Measurements from ENCODE around the gene RIN2.

Gene RIN2

DNA sequence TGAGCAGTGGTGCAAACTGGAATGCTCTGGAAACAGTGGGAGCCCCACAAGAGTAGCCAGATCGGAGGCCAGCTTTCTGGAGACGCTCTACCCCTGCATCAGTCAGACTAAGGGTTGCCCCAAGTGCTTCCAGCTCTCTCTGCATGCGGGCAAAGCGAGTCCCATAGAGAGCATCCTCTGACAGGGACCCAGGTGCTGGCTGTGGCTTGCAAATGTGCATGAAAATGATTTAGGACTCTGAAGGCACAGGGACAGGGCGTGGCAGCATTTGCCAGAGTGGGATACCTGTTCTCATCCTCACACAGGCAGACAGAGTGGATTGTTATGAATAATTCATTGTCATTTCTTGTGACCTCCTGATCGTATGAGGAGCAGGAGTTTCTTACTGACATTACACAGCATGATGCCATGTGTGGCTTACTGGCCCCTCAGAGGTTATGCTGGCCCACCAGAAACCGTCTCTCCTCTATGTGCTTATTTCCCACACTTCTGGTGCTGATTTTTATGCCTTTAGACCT lies 10.3 kb downstream of the RIN2 start:
- no peak for DNase-seq

DNA sequence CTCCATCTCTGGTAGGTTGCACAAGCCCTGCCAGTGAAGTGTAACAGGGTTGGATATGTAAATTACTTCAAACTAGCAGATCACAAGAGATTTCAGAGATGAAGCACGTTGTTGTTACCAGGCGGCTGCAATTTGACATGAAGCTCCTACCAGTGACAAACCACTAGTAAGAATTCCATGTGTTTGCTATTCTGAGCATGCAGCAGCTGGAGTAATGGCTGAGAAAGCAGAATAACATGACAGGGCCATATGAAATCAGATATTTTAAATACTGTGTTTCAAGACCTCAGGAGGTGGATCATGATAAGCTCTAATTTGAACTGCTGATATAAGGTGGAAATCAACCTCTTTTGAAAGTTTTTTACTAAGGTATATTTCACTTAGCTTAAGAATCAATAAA lies 11.4 kb downstream of the RIN2 start:
- DNase-seq: no peak

DNA sequence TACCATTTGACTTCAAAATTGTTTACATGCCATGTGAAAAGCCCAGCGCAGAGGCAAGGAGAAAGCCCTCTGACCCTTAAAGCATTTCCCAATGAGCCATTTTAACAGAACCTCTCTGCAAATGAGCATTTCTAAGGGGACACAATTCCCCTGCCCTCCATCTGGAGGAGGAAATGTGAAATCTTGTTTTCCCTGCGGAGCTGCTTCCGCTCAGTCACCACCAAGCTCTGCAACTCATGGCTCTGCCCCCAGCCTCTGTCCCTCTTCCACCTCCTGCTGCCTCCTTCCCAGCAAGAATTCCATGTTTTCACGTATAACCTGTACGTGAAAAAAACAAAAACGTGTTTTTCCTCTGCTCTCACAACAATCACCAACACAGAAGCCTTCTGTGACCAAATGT lies 12.3 kb downstream of the RIN2 start:
- no peak for DNase-seq

DNA sequence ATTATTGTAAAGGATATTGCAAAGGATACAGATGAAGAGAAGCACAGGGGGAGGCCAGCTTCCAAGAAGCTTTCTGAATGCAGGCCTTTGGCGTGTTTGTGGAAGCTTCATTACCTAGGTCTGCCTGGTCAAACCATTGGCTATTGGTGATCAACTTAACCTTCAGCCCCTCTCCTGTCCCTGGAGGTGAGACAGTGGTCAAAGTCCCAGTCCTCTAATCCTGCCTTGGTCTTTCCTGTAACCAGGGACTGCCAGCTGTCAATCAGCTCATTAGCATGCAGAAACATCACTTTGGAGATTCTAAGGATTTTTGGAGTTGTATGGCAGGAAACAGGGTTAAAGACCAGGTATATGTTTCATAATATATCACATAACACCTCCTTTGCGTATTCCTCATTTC lies 13.0 kb downstream of the RIN2 start:
- no peak for DNase-seq

DNA sequence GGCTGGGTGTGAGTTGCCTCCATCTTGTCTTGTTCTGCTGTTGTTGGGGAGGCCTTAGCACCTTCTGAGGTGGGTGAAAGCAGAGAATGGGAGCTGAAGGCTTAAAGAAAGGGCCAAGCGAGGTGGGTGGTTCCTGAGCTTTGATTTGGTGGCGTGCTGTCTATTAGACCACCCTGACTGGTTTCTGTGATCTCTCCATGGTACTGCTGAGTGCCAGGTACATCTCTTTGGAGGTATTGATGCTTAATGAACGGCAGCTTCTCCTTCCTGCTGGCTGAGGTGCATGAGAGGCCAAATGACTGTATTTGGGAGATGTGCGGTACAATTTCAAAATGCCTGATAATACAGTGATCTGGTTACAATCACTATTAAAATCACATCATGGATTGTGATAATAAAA lies 15.4 kb downstream of the RIN2 start:
- no peak for DNase-seq

DNA sequence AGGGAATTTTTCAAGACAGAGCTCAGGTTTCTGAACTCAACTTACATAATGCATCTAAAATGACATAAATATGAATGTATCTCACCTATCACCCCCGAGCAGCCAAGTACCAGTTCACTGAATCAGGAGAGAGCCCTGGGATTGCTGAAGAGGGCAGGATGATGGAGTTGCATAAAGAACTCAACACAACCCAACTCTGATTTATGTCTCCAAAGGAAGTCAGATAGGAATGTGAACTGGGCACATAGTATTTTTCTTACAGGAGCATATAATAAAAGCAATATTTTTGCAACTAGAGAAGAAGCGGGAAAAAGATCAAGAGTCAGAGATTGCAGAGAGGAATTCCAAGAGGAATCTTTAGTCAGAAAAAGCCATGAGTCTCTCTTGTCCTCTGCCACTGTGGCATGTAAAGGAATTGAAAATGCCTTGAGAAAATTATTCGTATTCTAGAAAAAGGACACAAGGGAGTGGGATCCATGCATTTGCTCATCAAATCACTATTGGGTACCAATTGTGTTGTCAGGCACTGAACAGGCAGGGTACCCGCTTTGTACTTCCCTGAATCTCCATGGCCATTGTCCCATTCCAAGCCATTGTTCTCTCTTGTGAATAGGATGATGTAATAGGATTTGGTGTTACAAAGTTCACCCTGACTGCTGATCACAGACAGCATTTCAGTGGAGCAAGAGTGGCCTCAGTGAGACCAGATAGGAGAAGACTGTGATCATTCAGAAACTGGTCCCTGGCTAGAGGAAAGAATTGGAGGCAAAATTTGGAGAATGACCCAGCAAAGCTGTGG lies 16.3 kb downstream of the RIN2 start:
- no peak for DNase-seq

DNA sequence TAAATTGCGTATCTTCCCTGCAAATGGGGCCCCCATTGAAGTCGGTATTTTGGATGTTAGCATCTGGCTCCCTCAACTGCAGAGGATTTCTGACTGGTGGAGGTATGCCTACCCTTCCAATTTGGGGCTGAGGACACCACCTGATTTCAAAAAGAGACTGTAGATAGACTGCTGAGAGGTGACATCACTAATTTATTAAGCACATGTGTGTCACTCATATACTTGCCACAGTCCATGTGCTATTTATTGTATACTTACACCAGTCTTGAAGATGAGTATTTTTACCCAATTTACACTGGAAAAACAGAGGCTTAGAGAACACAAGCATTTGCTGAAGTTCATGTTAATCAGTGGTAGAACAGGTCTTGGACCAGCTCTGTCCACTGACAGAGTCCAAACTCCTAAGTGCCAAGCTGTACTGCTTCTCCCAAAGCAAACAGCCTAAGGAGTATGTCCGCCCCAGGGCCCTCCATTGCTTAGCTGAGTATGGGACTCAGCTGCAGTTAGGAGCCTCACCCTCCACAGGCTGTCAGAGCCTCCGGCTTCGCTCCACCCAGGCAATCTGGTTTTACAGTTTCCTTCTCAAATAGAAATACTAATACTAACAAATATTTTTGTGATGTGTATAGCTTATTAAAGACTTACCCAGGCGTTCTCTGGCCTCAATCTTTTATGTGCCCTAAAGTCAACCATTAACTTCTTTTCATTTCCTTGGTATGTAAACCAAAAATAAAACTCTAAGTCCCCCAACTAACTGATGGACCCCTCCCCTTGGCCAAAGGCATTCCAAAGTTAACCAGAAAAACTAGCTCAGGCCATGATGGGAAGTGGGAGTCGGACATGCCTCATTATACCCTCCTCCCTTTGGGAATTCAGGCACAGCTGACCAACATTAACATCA lies 17.5 kb downstream of the RIN2 start:
- no peak for DNase-seq

DNA sequence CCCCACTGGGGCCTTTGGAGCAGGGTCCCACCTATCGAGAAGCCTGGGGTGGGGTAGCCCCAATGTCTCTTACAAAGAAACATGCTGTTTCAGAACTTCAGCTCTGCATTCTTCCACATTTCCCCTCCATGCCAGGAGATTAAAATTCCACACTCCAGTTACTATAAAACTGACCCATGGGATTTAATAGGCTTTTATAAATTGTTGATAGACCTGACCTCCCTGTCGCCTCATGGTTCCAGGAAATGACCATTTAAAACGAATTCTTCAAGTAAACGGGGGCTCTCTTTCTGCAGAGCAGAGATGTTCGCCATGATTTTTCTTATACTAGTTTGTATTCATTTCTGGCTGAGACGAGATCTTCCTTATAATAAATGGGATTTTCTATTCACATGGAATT lies 19.3 kb downstream of the RIN2 start:
- no peak for DNase-seq

DNA sequence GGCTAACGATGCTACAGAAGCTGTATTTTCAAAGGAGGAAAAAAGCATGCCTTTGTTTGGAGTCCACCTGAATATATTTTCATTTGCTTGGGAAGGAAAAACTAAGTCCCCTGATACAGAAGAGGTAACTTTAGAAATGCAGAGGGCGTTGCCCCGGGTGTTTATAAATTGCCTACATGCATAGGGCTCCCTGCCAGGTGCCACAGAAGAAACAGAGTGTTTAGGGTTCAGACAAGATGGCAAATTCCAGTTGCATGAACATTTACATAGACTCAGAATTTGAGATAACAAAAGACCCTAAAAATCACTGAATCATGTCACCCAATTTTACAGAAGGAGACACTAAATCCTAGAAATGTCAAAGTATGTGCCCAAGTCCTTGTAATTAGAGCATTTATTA lies 19.9 kb downstream of the RIN2 start:
- no peak for DNase-seq

DNA sequence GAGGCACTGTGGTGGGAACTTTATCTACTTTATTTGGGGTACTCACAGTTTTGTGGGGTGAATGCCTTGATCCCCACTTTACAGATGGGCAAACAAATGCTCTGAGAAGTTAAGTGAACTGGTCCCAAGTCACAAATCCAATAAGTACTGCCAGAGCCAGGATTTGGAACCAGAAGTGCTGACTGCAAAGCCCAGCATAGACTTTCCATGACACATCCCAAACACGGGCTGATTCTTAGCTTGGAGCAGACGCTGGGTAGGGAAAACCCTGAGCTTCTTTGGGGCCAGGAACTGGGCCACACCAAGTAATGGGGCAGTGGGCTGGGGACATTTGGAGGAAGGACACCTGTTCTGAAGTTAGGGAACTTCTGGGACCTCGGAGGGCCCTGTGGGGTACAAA lies 20.3 kb downstream of the RIN2 start:
- no peak for DNase-seq

DNA sequence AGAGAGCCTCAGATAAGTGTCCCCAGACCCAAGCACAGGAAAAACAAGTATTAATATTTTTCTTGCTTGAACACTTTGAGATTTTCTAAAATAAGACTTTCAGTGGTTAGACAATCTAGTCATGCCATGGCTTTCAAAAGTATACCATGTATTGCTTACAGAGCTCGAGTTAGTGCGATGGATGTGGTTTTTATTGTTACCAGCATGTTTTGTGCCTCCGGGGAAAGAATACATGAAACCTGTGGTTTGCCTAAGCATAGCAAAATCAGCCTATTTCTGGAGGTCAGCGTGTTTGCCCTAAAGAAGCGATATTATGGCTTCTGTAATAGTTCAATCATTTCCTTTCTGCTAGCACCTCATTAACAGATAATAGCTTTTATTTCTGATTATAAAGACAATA lies 21.6 kb downstream of the RIN2 start:
- DNase-seq: no peak

DNA sequence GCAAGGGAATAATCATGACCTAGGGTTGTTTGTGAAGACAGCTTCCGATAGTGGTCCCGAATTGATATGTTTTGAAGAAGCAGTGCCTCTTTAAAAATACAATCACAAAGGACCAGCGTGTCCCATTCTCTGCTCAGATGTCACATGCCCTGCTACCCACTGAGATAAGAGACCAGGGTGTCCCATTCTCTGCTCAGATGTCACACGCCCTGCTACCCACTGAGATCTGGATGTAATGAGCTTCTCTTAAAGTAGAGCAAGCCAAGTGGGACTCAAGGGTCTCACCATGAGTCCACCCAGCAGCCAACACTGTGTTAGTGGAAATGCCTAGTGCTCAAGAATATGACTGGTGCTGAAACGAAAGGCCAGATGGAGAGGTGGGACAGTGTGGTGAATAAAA lies 22.2 kb downstream of the RIN2 start:
- no peak for DNase-seq

DNA sequence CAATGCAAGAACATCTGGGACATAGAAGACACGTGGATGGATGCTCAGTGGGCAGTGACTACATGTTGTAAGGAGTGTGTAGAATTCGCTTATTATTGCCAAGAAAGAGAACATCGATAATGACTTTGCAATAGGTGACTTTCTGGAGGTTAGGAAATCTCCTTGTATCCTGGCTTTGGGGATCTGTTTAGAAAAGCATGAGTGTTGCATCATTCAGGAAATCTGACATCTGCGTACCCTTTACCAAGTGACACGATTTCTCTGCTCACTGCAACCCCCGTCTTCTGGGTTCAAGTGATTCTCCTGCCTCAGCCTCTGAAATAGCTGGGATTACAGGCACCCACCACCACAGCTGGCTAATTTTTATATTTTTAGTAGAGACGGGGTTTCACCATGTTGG lies 23.2 kb downstream of the RIN2 start:
- no peak for DNase-seq

DNA sequence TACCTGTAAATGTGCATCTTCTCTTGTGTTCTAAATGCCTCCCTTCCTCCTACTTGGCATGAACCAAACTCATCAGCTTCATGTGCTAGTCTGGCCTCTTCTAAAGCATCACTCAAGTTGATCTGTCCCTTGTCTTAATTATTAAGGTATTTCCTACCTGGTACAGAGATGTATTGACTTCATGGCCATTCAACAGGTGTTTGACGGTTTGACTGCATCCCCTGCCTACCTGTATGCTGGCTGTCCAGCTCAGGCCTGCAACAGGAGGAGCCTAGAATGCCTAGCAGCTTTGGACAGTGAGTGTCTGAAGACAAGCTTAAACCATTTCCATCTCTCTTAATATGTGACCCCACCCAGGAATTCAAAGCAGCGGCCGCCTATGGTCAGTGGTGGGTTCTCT lies 24.6 kb downstream of the RIN2 start:
- no peak for DNase-seq

DNA sequence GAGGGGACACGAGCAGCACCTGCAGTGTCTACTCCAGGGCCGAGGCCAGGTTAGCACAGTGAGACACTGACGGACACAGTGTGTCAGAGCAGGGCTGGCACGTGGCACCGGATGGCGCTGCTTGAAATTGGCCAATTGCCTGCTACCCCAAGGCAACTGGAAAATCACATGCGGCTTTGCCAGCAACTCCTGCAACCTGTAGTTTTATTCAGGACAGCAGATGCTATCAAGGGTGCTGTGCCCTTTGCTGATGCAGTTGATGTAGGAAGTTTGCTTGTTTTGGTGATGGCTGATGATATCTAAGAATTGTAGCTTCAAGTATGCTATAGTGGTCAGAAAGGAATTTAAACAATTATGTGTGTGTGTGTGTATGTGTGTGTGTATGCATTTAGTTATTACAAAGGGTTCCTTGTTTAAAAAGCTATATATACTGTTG lies 25.9 kb downstream of the RIN2 start:
- no peak for DNase-seq

DNA sequence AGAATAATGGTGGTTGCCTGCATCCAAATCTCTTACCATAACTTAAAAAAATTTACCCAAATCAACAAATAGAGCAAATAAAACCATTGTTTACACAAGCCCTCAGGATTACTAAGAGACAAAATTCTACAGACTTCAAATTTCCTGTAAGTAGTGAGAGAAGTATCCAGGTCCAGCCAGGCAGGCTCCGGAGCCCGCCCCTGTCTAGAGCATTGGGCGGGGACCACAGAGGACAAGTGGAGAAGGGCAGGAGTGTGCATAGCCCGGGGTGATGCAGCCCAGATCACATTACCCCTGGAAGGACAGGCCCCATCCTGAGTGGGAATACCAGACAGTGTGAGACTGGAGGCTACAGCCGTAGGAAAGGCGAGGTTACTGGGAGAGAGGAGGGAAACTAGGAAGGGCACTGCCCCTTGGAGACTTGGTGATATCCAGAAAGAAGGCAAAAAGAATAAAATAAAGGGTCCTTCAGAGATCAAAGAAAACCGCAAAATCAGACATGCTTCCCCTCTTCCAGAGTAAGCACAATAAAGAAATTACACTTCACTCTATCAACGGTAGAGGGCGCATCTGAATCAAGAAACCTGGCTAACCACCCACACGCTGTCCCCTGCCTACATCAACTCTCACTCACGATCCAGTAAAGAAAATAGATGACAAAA lies 26.6 kb downstream of the RIN2 start:
- peak; percentile 84 for DNase-seq

DNA sequence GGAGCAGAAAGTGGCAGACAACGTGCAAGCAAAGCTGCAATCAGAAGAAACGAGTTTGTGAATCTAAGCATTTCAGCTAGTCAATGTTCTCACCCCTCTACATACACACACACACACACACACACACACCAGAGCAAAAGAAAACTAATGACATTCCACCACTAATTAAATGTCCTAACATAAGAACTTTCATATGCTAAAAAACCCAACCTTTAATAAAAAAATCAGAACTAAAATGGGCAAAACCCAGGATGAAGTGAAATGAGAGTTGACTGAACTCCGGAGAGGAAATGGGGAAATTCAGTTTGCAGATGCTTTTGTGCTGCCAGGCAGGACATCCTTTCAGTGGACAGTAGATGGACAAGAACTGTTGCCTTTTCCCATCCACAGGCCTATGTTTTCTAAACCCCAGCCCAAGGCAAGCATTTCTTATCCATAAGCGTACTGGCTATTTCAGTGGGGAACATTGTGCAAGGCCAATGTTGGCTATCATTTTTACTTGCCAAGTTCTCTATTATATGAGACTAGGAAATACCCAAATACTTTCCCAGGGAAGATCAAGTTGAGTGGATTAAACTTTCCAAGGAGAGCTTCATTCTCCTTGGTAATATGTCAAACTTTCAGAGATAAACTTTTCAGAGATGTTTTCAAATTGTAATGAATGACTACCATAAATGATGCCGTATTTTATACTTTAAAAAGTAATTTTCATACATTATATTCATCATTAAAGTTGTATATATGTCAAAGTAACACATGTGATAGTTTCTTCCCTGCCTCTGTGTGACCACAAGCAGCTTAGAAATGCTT lies 27.3 kb downstream of the RIN2 start:
- DNase-seq: peak; percentile 42

DNA sequence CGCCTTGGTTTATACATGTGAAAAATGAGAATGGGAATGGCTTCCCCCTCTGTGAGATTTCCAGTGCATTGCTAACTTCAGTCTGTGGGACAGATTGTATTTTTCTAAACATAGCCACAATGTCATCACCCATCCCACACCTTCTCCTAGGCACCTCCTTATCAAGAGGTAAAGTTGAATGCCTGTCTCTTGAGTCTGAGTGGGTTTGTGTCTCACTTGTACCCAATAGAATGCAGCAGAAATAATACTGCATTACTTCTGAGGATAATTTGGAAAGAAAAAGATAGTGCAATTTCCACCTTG lies 27.9 kb downstream of the RIN2 start:
- no peak for DNase-seq

DNA sequence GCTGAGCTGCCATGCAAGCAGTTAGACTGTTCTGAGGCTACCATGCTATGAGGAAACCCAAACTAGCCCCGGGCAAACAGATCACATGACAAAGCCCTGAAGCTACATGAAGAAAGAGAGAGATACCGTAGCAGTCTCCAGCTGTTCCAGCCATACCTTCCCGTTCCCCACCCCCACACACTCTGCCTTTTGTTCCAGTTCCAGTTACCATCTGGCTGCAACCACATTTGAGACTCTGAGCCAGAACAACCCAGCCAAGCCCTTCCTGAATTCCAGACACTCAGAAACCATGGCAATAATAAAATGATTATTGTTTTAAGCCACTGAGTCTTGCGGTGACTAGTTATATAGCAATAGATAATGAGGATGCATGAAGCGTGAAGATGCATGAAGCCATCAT lies 28.3 kb downstream of the RIN2 start:
- peak; percentile 31 for DNase-seq

DNA sequence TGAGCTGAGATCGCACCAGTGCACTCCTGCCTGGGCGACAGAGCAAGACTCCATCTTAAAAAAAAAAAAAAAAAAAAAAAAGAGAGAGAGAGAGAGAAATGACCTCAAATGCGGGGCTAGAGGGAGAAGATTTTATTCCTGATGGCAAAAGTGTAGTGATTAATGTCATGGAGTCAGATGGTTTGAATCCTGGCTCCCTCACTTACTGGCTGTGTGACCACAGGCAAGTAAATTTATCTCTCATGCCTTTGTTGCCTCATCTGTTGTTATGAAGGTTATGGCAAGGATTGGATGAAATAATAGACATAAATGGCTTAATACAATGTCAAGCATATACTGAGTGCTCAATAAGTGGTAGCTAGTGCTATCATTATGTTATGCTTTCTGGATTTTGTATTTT lies 29.3 kb downstream of the RIN2 start:
- DNase-seq: no peak

DNA sequence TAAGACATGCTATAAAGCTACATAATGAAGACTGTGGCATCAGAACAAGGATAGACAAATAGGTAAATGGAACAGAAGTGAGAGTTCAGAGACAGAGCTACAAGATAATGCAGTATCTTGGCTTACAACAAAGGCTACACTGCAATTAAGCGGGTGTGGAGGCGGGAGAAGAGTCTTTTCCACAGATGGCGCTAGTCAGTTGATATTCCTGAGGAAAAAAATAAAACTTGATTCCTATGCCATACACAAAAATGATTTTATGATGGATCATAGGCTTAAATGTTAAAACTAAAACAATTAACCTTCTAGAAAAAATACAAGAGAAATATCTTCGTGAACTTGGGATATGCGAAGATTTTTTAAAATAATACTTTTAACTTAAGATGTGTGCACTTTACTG lies 31.0 kb downstream of the RIN2 start:
- DNase-seq: no peak

DNA sequence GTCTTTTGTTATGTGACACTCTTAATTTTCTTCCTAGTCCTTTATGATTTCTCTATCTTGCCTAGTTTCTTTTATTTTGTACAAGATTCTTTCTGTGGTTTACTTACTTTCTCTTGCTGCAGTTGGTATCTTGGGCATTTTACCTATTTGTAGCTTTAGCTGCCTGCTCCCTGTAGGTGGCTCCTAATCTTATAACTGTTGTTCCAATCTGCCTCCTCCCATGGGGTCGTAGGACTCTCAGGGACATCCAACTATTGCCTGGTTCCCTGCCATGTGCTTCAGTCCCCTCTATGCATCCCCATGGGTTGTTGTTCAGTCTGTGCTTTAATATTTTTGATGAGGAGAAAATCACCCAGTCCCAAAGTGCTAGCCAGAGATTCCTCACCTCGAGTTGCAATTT lies 31.4 kb downstream of the RIN2 start:
- no peak for DNase-seq

DNA sequence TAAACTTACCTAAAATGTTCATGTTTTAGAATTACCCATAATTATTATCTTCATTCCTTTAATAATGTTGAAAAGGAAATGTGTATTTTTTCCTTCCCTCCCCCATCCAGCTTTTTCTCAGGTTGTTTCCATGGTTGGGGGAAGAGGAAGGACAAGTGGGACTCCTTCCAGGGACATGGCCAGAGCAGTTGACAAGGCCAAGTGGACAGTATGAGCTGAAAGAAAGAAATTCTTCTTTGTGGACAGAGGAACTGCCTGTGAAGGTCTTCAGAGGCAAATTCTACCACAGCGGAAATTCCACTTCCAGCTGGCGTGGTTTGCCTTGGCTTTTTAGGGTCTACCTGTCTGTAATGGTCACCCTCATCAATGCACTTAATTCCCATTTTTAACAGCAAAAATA lies 33.8 kb downstream of the RIN2 start:
- DNase-seq: no peak

Data from inflammatory macrophage treated with lipopolysaccharide for 4 hours (primary cell).